ENCODE measurements around the gene SIX5.

- TF ChIP-seq CTCF (IDR thresholded peaks at IDR 0.05), result no peak
- no peak for TF ChIP-seq REST (IDR thresholded peaks at IDR 0.05; ENCODE audit: insufficient read depth in 1 of 2, low read depth in 2 of 2, low read length in 1 of 2)
Measured at GRCh38 chr19:45768655-45768983, 433 bp downstream of the SIX5 start.
